ENCODE data around the gene SLC18A3. TPM values are rescaled to one million over a fixed set of nuclear protein-coding genes. Genes with fewer than 3 reads are reported as not detected.

Gene SLC18A3
- total RNA-seq, 1 donor from 2014 or later, result not detected

- DNase-seq (ENCODE audit: low read depth, low spot score), result no peak
Measured at GRCh38 chr10:49625411-49625810, 15.3 kb downstream of the SLC18A3 start.

GRCh38 chr10:49627038-49627437, 16.9 kb downstream of the SLC18A3 start:
- DNase-seq (ENCODE audit: low read depth, low spot score), result no peak

- DNase-seq (ENCODE audit: low read depth, low spot score), result no peak
Measured at GRCh38 chr10:49627644-49628247, 17.6 kb downstream of the SLC18A3 start.

- DNase-seq (ENCODE audit: low read depth, low spot score), result no peak
Measured at GRCh38 chr10:49628599-49628998, 18.5 kb downstream of the SLC18A3 start.

- DNase-seq (ENCODE audit: low read depth, low spot score), result no peak
Measured at GRCh38 chr10:49629431-49629881, 19.3 kb downstream of the SLC18A3 start.

- no peak for DNase-seq (ENCODE audit: low read depth, low spot score)
Measured at GRCh38 chr10:49631975-49632374, 21.9 kb downstream of the SLC18A3 start.

GRCh38 chr10:49632406-49633317, 22.6 kb downstream of the SLC18A3 start:
- no peak for DNase-seq (ENCODE audit: low read depth, low spot score)

GRCh38 chr10:49633327-49634068, 23.4 kb downstream of the SLC18A3 start:
- DNase-seq (ENCODE audit: low read depth, low spot score), result no peak

- DNase-seq (ENCODE audit: low read depth, low spot score), result no peak
Measured at GRCh38 chr10:49634069-49634660, 24.1 kb downstream of the SLC18A3 start.

GRCh38 chr10:49642311-49642710, 32.2 kb downstream of the SLC18A3 start:
- DNase-seq (ENCODE audit: low read depth, low spot score), result no peak

- DNase-seq (ENCODE audit: low read depth, low spot score), result no peak
Measured at GRCh38 chr10:49643241-49644034, 33.3 kb downstream of the SLC18A3 start.

- no peak for DNase-seq (ENCODE audit: low read depth, low spot score)
Measured at GRCh38 chr10:49644035-49644646, 34.0 kb downstream of the SLC18A3 start.

- DNase-seq (ENCODE audit: low read depth, low spot score), result no peak
Measured at GRCh38 chr10:49645417-49645816, 35.3 kb downstream of the SLC18A3 start.

- DNase-seq (ENCODE audit: low read depth, low spot score), result no peak
Measured at GRCh38 chr10:49645871-49646870, 36.1 kb downstream of the SLC18A3 start.

GRCh38 chr10:49647554-49647953, 37.4 kb downstream of the SLC18A3 start:
- DNase-seq (ENCODE audit: low read depth, low spot score), result no peak

- DNase-seq (ENCODE audit: low read depth, low spot score), result no peak
Measured at GRCh38 chr10:49647985-49648795, 38.1 kb downstream of the SLC18A3 start.

GRCh38 chr10:49649294-49649693, 39.2 kb downstream of the SLC18A3 start:
- DNase-seq (ENCODE audit: low read depth, low spot score), result no peak

Measured in pulmonary artery endothelial cell (primary cell).